HL-60/S4 treated with retinoic acid at 250 ng/mL for 4 days and 3 days (cell line): Measurements from ENCODE around the gene DAZAP2.
"Not testable (repeated sequence)": the region's sequence is repeated elsewhere in the genome, so short reads cannot be mapped to it uniquely, and the experiment has no call there.

Experiments used
- in situ Hi-C: fragments of 300-500 bp; cut with MboI; formaldehyde crosslinking; loops from 2 replicates; pipeline ENCODE4 v1.7.0; 2022; ENCODE audit warnings: low sequenced_read_pairs

Gene DAZAP2

GRCh38 chr12:51246254-51246853, 7.7 kb downstream of the DAZAP2 start:
- in situ Hi-C loops, result no loop called here

GRCh38 chr12:51247523-51248206, 9.0 kb downstream of the DAZAP2 start:
- in situ Hi-C loops, result no loop called here

GRCh38 chr12:51253276-51253675, 14.7 kb downstream of the DAZAP2 start:
- in situ Hi-C loops, result no loop called here

- in situ Hi-C loops, result no loop called here
Measured at GRCh38 chr12:51254536-51254935, 15.9 kb downstream of the DAZAP2 start.

GRCh38 chr12:51259600-51259999, 21.0 kb downstream of the DAZAP2 start:
- in situ Hi-C loops, result not testable (repeated sequence)

GRCh38 chr12:51262758-51263177, 24.1 kb downstream of the DAZAP2 start:
- in situ Hi-C loops, result no loop called here

GRCh38 chr12:51263341-51263740, 24.7 kb downstream of the DAZAP2 start:
- in situ Hi-C loops, result no loop called here

- in situ Hi-C loops, result no loop called here
Measured at GRCh38 chr12:51264297-51264696, 25.7 kb downstream of the DAZAP2 start.

- in situ Hi-C loops, result no loop called here
Measured at GRCh38 chr12:51265024-51265423, 26.4 kb downstream of the DAZAP2 start.

- in situ Hi-C loops, result no loop called here
Measured at GRCh38 chr12:51269174-51270066, 30.8 kb downstream of the DAZAP2 start.

GRCh38 chr12:51270067-51270950, 31.7 kb downstream of the DAZAP2 start, which contains the start of gene SMAGP:
SMAGP (minus strand) TSS chr12:51270415; CDS start chr12:51269278, 1,137 bp downstream.
- in situ Hi-C loops, result no loop called here

GRCh38 chr12:51270951-51271518, 32.4 kb downstream of the DAZAP2 start:
- in situ Hi-C loops, result no loop called here

GRCh38 chr12:51272810-51273209, 34.2 kb downstream of the DAZAP2 start:
- in situ Hi-C loops, result not testable (repeated sequence)

- in situ Hi-C loops, result no loop called here
Measured at GRCh38 chr12:51275088-51275487, 36.5 kb downstream of the DAZAP2 start.

- in situ Hi-C loops, result no loop called here
Measured at GRCh38 chr12:51281202-51281924, 42.7 kb downstream of the DAZAP2 start.

- in situ Hi-C loops, result no loop called here
Measured at GRCh38 chr12:51285843-51286242, 47.2 kb downstream of the DAZAP2 start.

- in situ Hi-C loops, result not testable (repeated sequence)
Measured at GRCh38 chr12:51291603-51292513, 53.2 kb downstream of the DAZAP2 start.
